NB4 (cell line): ENCODE measurements around the gene BICDL2.

ENCODE experiments used
- MYC ChIP-seq: IDR thresholded peaks from 2 replicates; pipeline ENCODE4 v1.6.1; 2011; ENCODE audit warnings: low read depth, low read length
- POLR2A ChIP-seq: IDR thresholded peaks from 2 replicates; pipeline ENCODE4 v1.6.1; 2011; ENCODE audit warnings: mild to moderate bottlenecking; ENCODE audit not compliant: insufficient read length; ENCODE audit errors: extremely low read depth
- TF ChIP-seq, protein P1 (sequence below): IDR thresholded peaks from one replicate; pipeline ENCODE4 v1.5.1; 2012; ENCODE audit warnings: low read depth, low read length
- TF ChIP-seq, protein P2 (sequence below): IDR thresholded peaks from 2 replicates; pipeline ENCODE4 v1.6.1; 2011; ENCODE audit warnings: low read depth, low read length

DNA sequence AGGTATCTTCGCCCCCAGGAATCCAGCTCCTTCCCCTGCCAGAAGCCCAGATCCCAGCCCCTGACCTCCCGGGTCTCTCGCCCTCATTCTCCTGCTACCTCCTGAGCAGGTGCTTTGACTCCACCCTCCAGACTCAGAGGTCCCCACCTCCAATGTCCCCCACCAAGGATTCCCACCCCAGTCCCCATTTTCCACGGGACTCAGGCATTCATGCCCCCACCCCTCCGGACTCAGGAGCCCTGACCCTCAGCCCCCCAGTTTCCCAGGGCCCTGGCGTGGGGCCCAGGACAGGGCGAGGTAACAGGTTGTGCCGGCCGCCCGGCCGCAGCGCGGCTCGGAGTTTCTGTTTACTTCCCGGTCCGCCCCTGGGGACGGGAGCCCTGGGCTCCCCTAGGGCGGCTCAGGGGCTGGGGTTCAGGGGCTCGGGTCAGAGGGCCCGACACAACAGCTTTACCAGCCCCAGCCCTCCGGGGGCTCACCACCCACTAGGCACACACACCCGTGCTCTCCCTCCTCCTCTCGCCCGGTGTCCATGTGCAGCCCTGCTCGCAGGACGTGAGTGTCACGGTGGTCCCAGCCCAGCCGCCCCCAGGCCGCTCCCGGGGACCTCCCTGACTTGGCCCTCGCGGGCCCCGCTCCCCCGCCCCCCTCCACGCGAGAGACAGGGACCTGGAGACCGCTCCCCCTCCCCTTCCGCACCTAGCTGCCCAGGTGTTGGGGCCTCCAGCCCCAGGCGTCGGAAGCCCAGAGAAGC, 595 bp downstream of the BICDL2 start:
- TF ChIP-seq, protein P1, sequence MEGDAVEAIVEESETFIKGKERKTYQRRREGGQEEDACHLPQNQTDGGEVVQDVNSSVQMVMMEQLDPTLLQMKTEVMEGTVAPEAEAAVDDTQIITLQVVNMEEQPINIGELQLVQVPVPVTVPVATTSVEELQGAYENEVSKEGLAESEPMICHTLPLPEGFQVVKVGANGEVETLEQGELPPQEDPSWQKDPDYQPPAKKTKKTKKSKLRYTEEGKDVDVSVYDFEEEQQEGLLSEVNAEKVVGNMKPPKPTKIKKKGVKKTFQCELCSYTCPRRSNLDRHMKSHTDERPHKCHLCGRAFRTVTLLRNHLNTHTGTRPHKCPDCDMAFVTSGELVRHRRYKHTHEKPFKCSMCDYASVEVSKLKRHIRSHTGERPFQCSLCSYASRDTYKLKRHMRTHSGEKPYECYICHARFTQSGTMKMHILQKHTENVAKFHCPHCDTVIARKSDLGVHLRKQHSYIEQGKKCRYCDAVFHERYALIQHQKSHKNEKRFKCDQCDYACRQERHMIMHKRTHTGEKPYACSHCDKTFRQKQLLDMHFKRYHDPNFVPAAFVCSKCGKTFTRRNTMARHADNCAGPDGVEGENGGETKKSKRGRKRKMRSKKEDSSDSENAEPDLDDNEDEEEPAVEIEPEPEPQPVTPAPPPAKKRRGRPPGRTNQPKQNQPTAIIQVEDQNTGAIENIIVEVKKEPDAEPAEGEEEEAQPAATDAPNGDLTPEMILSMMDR = no peak
- TF ChIP-seq, protein P2, sequence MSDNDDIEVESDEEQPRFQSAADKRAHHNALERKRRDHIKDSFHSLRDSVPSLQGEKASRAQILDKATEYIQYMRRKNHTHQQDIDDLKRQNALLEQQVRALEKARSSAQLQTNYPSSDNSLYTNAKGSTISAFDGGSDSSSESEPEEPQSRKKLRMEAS = no peak
- TF ChIP-seq POLR2A (no peak), MYC (no peak)
